Liver (tissue), 9 donors: ENCODE results near the gene EVI5. TPM values are rescaled to one million over a fixed set of nuclear protein-coding genes. Genes with fewer than 3 reads are reported as not detected.

Source experiments
- DNase-seq: peaks from one replicate; pipeline ENCODE4 v3.0.0-alpha.2; 2017; ENCODE audit warnings: low spot score
- H3K27ac ChIP-seq, 2 donors: one replicate each; pipeline ENCODE4 v1.7.0; 2013; ENCODE audit warnings: inconsistent platforms in 2 of 2, low read length in 2 of 2, control low read depth in 1 of 2, low read depth in 1 of 2, mild to moderate bottlenecking in 1 of 2
- H3K27me3 ChIP-seq, 4 donors: one replicate each; pipeline versions ENCODE4 v1.6.1 to v1.7.0; 2013; ENCODE audit warnings: low read length in 3 of 4, inconsistent platforms in 1 of 4, mild to moderate bottlenecking in 1 of 4, moderate library complexity in 1 of 4; ENCODE audit not compliant: control insufficient read depth in 4 of 4, insufficient read depth in 4 of 4
- H3K36me3 ChIP-seq, 4 donors: one replicate each; pipeline versions ENCODE4 v1.6.1 to v1.7.0; 2013; ENCODE audit warnings: low read length in 3 of 4, mild to moderate bottlenecking in 3 of 4, low read depth in 1 of 4, moderate library complexity in 1 of 4; ENCODE audit not compliant: control insufficient read depth in 4 of 4, insufficient read depth in 3 of 4
- H3K4me1 ChIP-seq, 4 donors: one replicate each; pipeline versions ENCODE4 v1.6.1 to v1.7.0; 2013; ENCODE audit warnings: low read length in 3 of 4, mild to moderate bottlenecking in 3 of 4, moderate library complexity in 1 of 4; ENCODE audit not compliant: control insufficient read depth in 4 of 4, insufficient read depth in 4 of 4
- H3K4me3 ChIP-seq, 3 donors: one replicate each; pipeline versions ENCODE4 v1.6.1 to v1.7.0; 2013; ENCODE audit warnings: low read length in 3 of 3, control low read depth in 1 of 3, low read depth in 1 of 3, mild to moderate bottlenecking in 1 of 3
- H3K9ac ChIP-seq, 2 donors: one replicate each; pipeline ENCODE4 v1.7.0; 2013; ENCODE audit warnings: low read length in 2 of 2, mild to moderate bottlenecking in 2 of 2, moderate library complexity in 2 of 2, control low read depth in 1 of 2, low read depth in 1 of 2
- H3K9me3 ChIP-seq, 4 donors: one replicate each; pipeline versions ENCODE4 v1.6.1 to v1.7.0; 2013; ENCODE audit warnings: low read length in 3 of 4; ENCODE audit not compliant: control insufficient read depth in 4 of 4
- EGR1 ChIP-seq, 2 donors: IDR thresholded peaks; 2 replicates each; pipeline ENCODE4 v1.6.1; 2016 to 2018; ENCODE audit warnings: antibody characterized with exemption in 2 of 2, low read depth in 2 of 2
- FOXA1 ChIP-seq: IDR thresholded peaks from 2 replicates; pipeline ENCODE4 v1.6.1; 2016; ENCODE audit warnings: antibody characterized with exemption
- FOXA2 ChIP-seq: IDR thresholded peaks from 2 replicates; pipeline ENCODE4 v1.6.1; 2016; ENCODE audit warnings: antibody characterized with exemption
- GABPA ChIP-seq, 2 donors: IDR thresholded peaks in 1 of 2; conservative IDR thresholded peaks in 1 of 2; 2 replicates each; pipeline ENCODE4 v1.6.1; 2016; ENCODE audit warnings: antibody characterized with exemption in 2 of 2, mild to moderate bottlenecking in 1 of 2, moderate library complexity in 1 of 2
- HNF4A ChIP-seq, 2 donors: conservative IDR thresholded peaks; 2 replicates each; pipeline ENCODE4 v1.6.1; 2016; ENCODE audit warnings: antibody characterized with exemption in 2 of 2, mild to moderate bottlenecking in 2 of 2
- HNF4G ChIP-seq: IDR thresholded peaks from 2 replicates; pipeline ENCODE4 v1.6.1; 2016; ENCODE audit warnings: antibody characterized with exemption
- JUND ChIP-seq, 2 donors: IDR thresholded peaks; 2 replicates each; pipeline ENCODE4 v1.6.1; 2016; ENCODE audit warnings: antibody characterized with exemption in 2 of 2
- NR2F2 ChIP-seq: IDR thresholded peaks from 2 replicates; pipeline ENCODE4 v1.6.1; 2016; ENCODE audit warnings: antibody characterized with exemption
- RAD21 ChIP-seq, 2 donors: IDR thresholded peaks; 2 replicates each; pipeline ENCODE4 v1.6.1; 2016; ENCODE audit warnings: antibody characterized with exemption in 2 of 2, mild to moderate bottlenecking in 2 of 2
- RXRA ChIP-seq, 2 donors: IDR thresholded peaks; 2 replicates each; pipeline ENCODE4 v1.6.1; 2017 to 2018; ENCODE audit warnings: antibody characterized with exemption in 2 of 2, mild to moderate bottlenecking in 1 of 2
- SP1 ChIP-seq: IDR thresholded peaks from 2 replicates; pipeline ENCODE4 v1.6.1; 2018; ENCODE audit warnings: antibody characterized with exemption, mild to moderate bottlenecking
- TAF1 ChIP-seq: conservative IDR thresholded peaks from 2 replicates; pipeline ENCODE4 v1.6.1; 2016; ENCODE audit warnings: antibody characterized with exemption, mild to moderate bottlenecking
- YY1 ChIP-seq: IDR thresholded peaks from 2 replicates; pipeline ENCODE4 v1.6.1; 2016; ENCODE audit warnings: antibody characterized with exemption, mild to moderate bottlenecking
- WGBS: extraction: QIAGEN DNeasy Blood & Tissue Kit; methylation state at CpG from one replicate; pipeline ENCODE4 v1.1.7; 2013; 5-methylcytosine and 5-hydroxymethylcytosine counted together
- polyA plus RNA-seq, 2 donors: library from polyadenylated mRNA; stranded (reverse) in 1 of 2; unstranded in 1 of 2; fragments of 200-250 nt in 1 of 2; fragments of >200 nt in 1 of 2; fragmentation: Nextera tagmentation in 1 of 2; extraction: Ambion mirVana in 1 of 2; gene quantifications; one replicate each; pipeline versions ENCODE4 v1.2.1 to v1.2.3, GENCODE V29; 2013 to 2015
- total RNA-seq, 2 donors: library from RNA; depleted of rRNA; stranded (reverse); fragments of >200 nt; gene quantifications; one replicate each; pipeline ENCODE4 v1.2.3, GENCODE V29; 2014
- TF ChIP-seq, protein P1 (sequence below): fragments of 150-350 bp; IDR thresholded peaks from 2 replicates; pipeline ENCODE4 v1.5.1; 2017; ENCODE audit warnings: improper control_type of control experiment, low read depth, low read length; ENCODE audit not compliant: missing input control
- TF ChIP-seq, protein P2 (sequence below): IDR thresholded peaks from 2 replicates; pipeline ENCODE4 v1.6.1; 2016; ENCODE audit warnings: antibody characterized with exemption
- TF ChIP-seq, protein P3 (sequence below): IDR thresholded peaks from 2 replicates; pipeline ENCODE4 v1.6.1; 2016; ENCODE audit warnings: antibody characterized with exemption
- TF ChIP-seq, protein P4 (sequence below): IDR thresholded peaks from 2 replicates; pipeline ENCODE4 v1.6.1; 2016; ENCODE audit warnings: antibody characterized with exemption, mild to moderate bottlenecking
- TF ChIP-seq, protein P5 (sequence below): IDR thresholded peaks from 2 replicates; pipeline ENCODE4 v1.6.1; 2016; ENCODE audit warnings: antibody characterized with exemption
- donor health status: healthy.
- donor health status: healthy.
- donor health status: healthy.
- donor health status: healthy.
- donor health status: healthy.

Gene EVI5
- total and polyA plus RNA-seq, 4 donors, result 4.0 to 35.9 (median 19.1) TPM

DNA sequence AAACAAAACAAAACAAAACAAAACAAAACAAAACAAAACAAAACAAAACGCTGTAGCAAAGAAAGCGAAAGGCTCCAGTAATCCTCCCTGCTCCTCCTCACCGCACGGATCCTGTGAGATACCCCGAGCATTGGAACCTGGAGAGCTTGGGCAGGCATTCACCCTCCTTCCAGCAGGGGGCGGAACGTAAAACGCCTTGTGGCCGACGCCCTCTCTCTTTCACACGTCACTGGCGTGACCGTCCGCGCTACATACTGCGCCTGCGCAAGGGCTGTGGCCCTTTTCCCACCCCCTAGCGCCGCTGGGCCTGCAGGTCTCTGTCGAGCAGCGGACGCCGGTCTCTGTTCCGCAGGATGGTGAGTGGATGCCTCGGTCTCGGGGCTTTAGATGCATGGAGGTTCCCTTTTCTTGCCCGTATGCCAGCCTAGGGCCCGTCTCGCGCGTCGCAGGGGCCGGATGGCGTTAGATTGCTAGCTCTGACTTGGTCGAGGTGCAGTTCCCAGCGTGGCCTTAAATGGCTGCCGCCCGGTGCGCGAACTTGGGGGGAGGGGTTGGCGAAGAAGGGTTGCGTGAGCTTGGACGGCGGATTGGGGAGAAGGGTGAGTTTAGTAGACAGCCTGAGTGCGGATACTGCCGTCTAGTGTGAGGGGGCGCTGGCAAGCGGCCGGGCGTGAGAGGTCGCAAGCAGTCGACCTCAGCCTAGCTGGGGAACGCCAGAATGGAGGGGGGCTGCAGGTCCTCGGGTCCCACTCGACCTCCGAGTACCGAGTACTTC lies 47.0 kb upstream of the EVI5 start, which contains the start of gene RPL5 (continued):
- TF ChIP-seq, protein P1, sequence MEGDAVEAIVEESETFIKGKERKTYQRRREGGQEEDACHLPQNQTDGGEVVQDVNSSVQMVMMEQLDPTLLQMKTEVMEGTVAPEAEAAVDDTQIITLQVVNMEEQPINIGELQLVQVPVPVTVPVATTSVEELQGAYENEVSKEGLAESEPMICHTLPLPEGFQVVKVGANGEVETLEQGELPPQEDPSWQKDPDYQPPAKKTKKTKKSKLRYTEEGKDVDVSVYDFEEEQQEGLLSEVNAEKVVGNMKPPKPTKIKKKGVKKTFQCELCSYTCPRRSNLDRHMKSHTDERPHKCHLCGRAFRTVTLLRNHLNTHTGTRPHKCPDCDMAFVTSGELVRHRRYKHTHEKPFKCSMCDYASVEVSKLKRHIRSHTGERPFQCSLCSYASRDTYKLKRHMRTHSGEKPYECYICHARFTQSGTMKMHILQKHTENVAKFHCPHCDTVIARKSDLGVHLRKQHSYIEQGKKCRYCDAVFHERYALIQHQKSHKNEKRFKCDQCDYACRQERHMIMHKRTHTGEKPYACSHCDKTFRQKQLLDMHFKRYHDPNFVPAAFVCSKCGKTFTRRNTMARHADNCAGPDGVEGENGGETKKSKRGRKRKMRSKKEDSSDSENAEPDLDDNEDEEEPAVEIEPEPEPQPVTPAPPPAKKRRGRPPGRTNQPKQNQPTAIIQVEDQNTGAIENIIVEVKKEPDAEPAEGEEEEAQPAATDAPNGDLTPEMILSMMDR, result peak; percentile 97
- TF ChIP-seq FOXA1, result no peak
- TF ChIP-seq TAF1, result peak; percentile 95
- TF ChIP-seq SP1, result peak; percentile 48
- peak; percentile 17 to 54 for TF ChIP-seq HNF4A (conservative IDR thresholded peaks at IDR 0.05)
- peak in 1 of 2 donors; percentile 29 for TF ChIP-seq GABPA (IDR thresholded peaks at IDR 0.05 in 1 of 2, conservative IDR thresholded peaks at IDR 0.05 in 1 of 2)
- TF ChIP-seq FOXA2, result no peak

DNA sequence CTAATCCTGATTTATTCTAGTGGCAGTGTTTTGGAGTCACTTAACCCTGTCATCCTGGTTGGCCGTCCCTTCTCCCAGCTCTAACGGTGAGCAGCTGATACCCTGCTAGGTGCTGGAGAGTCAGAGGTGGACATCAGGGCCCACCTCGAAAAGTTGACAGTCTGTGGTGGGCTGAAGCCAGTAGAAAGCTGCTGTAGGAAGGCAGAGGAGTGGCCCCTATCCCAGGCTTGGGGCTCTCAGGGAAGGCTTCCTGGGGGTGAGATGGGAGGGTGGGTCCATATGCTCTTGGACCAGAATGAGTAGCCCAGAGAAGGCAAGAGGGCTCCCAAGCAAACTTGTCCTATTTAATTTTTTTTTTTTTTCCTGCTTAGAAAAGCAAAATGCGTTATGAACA lies 46.5 kb upstream of the EVI5 start:
- no peak overlapping the region for H3K9ac ChIP-seq
- no peak for DNase-seq
- peaks cover 5 to 14% (median 7%) of the 10 kb centered on the region in 4 donors for H3K4me1 ChIP-seq
- no peak overlapping the region for H3K27ac ChIP-seq
- peaks cover 3 to 21% (median 17%) of the 10 kb centered on the region in 4 donors for H3K36me3 ChIP-seq
- no peaks in the 10 kb centered on the region for H3K27me3 ChIP-seq
- no peaks in the 10 kb centered on the region for H3K9me3 ChIP-seq
- peak overlapping the region in 1 of 3 donors; percentile 23 for H3K4me3 ChIP-seq
- TF ChIP-seq NR2F2 (no peak), YY1 (no peak), EGR1 (IDR thresholded peaks at IDR 0.05; ENCODE audit: low read depth in 2 of 2) (no peak), RAD21 (IDR thresholded peaks at IDR 0.05) (no peak), SP1 (no peak), TAF1 (no peak), FOXA2 (no peak), FOXA1 (no peak), RXRA (IDR thresholded peaks at IDR 0.05) (no peak), GABPA (IDR thresholded peaks at IDR 0.05 in 1 of 2, conservative IDR thresholded peaks at IDR 0.05 in 1 of 2) (no peak), HNF4A (conservative IDR thresholded peaks at IDR 0.05) (no peak), HNF4G (no peak), JUND (IDR thresholded peaks at IDR 0.05) (no peak)
- TF ChIP-seq, protein P2, sequence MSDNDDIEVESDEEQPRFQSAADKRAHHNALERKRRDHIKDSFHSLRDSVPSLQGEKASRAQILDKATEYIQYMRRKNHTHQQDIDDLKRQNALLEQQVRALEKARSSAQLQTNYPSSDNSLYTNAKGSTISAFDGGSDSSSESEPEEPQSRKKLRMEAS, result no peak
- TF ChIP-seq, protein P3, sequence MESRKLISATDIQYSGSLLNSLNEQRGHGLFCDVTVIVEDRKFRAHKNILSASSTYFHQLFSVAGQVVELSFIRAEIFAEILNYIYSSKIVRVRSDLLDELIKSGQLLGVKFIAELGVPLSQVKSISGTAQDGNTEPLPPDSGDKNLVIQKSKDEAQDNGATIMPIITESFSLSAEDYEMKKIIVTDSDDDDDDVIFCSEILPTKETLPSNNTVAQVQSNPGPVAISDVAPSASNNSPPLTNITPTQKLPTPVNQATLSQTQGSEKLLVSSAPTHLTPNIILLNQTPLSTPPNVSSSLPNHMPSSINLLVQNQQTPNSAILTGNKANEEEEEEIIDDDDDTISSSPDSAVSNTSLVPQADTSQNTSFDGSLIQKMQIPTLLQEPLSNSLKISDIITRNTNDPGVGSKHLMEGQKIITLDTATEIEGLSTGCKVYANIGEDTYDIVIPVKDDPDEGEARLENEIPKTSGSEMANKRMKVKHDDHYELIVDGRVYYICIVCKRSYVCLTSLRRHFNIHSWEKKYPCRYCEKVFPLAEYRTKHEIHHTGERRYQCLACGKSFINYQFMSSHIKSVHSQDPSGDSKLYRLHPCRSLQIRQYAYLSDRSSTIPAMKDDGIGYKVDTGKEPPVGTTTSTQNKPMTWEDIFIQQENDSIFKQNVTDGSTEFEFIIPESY, result no peak
- TF ChIP-seq, protein P4, sequence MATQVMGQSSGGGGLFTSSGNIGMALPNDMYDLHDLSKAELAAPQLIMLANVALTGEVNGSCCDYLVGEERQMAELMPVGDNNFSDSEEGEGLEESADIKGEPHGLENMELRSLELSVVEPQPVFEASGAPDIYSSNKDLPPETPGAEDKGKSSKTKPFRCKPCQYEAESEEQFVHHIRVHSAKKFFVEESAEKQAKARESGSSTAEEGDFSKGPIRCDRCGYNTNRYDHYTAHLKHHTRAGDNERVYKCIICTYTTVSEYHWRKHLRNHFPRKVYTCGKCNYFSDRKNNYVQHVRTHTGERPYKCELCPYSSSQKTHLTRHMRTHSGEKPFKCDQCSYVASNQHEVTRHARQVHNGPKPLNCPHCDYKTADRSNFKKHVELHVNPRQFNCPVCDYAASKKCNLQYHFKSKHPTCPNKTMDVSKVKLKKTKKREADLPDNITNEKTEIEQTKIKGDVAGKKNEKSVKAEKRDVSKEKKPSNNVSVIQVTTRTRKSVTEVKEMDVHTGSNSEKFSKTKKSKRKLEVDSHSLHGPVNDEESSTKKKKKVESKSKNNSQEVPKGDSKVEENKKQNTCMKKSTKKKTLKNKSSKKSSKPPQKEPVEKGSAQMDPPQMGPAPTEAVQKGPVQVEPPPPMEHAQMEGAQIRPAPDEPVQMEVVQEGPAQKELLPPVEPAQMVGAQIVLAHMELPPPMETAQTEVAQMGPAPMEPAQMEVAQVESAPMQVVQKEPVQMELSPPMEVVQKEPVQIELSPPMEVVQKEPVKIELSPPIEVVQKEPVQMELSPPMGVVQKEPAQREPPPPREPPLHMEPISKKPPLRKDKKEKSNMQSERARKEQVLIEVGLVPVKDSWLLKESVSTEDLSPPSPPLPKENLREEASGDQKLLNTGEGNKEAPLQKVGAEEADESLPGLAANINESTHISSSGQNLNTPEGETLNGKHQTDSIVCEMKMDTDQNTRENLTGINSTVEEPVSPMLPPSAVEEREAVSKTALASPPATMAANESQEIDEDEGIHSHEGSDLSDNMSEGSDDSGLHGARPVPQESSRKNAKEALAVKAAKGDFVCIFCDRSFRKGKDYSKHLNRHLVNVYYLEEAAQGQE, result no peak
- TF ChIP-seq, protein P5, sequence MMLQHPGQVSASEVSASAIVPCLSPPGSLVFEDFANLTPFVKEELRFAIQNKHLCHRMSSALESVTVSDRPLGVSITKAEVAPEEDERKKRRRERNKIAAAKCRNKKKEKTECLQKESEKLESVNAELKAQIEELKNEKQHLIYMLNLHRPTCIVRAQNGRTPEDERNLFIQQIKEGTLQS, result no peak
- TF ChIP-seq, protein P1, result no peak
- 57% methylated on average over 4 of the region's 4 CpGs for WGBS
